CD1c-positive myeloid dendritic cell (primary cell): ENCODE data around the gene ARFRP1.
"Not testable (repeated sequence)": the region's sequence is repeated elsewhere in the genome, so short reads cannot be mapped to it uniquely, and the experiment has no call there.

ENCODE experiments used
- DNase-seq: peaks from one replicate; pipeline ENCODE4 v3.0.0-alpha.2; 2016; ENCODE audit errors: extremely low spot score

Gene ARFRP1

GRCh38 chr20:63732118-63733095 is 24.6 kb upstream of the ARFRP1 start:
- DNase-seq = no peak

GRCh38 chr20:63731410-63731809 is 23.6 kb upstream of the ARFRP1 start:
- DNase-seq = no peak

GRCh38 chr20:63730189-63730733 is 22.5 kb upstream of the ARFRP1 start:
- not testable (repeated sequence) for DNase-seq

GRCh38 chr20:63722967-63723622 is 15.3 kb upstream of the ARFRP1 start:
- DNase-seq = not testable (repeated sequence)

- no peak for DNase-seq
Observed at GRCh38 chr20:63718996-63719395, 11.2 kb upstream of the ARFRP1 start.

GRCh38 chr20:63714858-63715257 is 7.1 kb upstream of the ARFRP1 start:
- DNase-seq = no peak

GRCh38 chr20:63712191-63712590 is 4.4 kb upstream of the ARFRP1 start:
- no peak for DNase-seq

GRCh38 chr20:63711085-63711645 is 3.4 kb upstream of the ARFRP1 start:
- no peak for DNase-seq

GRCh38 chr20:63709149-63709527 is 1.4 kb upstream of the ARFRP1 start:
- DNase-seq = no peak

- DNase-seq = peak; percentile 6
Observed at GRCh38 chr20:63708301-63709148, 749 bp upstream of the ARFRP1 start.

GRCh38 chr20:63706852-63707557 is 771 bp downstream of the ARFRP1 start:
- DNase-seq = peak; percentile 73

- DNase-seq = no peak
Observed at GRCh38 chr20:63706027-63706695, 1.6 kb downstream of the ARFRP1 start.

GRCh38 chr20:63705232-63706026 is 2.3 kb downstream of the ARFRP1 start:
- no peak for DNase-seq

- DNase-seq = no peak
Observed at GRCh38 chr20:63704749-63705117, 3.0 kb downstream of the ARFRP1 start.

GRCh38 chr20:63703976-63704748 is 3.6 kb downstream of the ARFRP1 start:
- DNase-seq = no peak

GRCh38 chr20:63703471-63703975 is 4.3 kb downstream of the ARFRP1 start:
- DNase-seq = no peak

- DNase-seq = no peak
Observed at GRCh38 chr20:63702751-63703470, 4.9 kb downstream of the ARFRP1 start.
